AG09309 (cell line): ENCODE results near the gene CNTNAP2.

Experiments
- DNase-seq: peaks from one replicate; pipeline ENCODE4 v3.0.0-alpha.2; 2010; ENCODE audit warnings: low read depth
- H3K4me3 ChIP-seq: 2 replicates; pipeline ENCODE4 v1.5.1; 2011; ENCODE audit warnings: mild to moderate bottlenecking, low read depth, low read length, moderate library complexity; ENCODE audit not compliant: control insufficient read depth
- CTCF ChIP-seq: IDR thresholded peaks from 2 replicates; pipeline ENCODE4 v1.5.1; 2011; ENCODE audit warnings: mild to moderate bottlenecking, low read depth, low read length, inconsistent platforms; ENCODE audit not compliant: insufficient read depth, control insufficient read depth; ENCODE audit errors: missing control alignments

Gene CNTNAP2

GRCh38 chr7:147411096-147411495 is 1294.5 kb downstream of the CNTNAP2 start:
- H3K4me3 ChIP-seq = no peak overlapping the region
- no peak for DNase-seq
- TF ChIP-seq CTCF = no peak

DNA sequence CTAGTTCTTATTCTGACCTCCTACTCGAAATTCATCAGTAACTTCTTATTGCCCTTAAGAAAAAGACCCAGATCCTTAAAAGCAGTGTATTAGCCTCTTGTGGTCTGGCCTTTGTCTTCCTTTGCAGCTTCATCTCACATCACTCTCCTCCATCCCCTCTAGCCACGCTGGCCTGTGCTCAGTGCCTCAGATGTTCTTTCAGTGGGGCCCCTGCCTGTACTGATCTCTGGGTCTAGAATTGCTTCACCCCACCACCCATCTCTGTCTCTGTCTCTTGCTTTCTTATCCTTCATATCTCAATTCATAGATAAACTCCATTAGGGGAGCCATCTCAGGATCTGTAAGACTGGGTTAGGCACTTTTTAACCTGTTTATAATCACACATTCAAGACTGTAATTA is 1295.5 kb downstream of the CNTNAP2 start:
- no peak overlapping the region for H3K4me3 ChIP-seq
- no peak for DNase-seq
- no peak for TF ChIP-seq CTCF

DNA sequence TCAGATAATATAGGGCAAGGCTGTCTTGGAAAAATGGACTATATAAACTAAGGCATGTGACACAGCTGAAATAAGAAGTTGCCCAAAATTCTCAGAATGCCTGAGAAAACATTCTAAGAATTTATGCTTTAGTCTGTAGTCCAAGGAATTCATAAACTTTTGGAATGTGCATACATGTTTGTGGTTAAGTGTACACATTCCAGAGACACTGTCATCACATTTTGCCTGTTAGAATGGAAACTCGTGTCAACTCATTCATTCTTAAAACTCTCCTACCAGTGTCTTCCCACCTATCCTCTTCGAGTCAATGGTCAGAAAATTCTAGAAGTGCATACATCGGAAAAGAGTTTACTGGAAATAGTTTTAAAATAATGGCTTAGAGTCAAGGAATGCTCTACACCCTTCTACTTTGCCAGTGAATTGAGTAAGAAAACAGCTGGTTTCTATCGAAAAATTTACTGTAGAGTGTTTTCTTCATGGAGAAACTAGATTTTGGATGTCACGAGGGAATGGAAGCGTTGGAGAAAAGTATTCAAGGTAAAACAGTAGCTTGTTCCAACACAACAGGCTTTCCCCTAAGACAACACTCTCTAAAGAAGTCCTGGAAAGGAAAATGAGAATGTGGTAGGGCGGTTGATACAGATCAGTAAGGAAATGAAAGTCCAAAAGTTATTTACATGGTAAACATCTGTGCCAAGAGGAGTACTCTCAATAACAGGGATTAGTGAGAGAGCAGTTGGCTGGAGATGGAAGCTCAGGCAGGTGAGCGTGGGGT is 1296.4 kb downstream of the CNTNAP2 start:
- TF ChIP-seq CTCF = no peak
- peak; percentile 87 for DNase-seq
- H3K4me3 ChIP-seq = no peak overlapping the region

DNA sequence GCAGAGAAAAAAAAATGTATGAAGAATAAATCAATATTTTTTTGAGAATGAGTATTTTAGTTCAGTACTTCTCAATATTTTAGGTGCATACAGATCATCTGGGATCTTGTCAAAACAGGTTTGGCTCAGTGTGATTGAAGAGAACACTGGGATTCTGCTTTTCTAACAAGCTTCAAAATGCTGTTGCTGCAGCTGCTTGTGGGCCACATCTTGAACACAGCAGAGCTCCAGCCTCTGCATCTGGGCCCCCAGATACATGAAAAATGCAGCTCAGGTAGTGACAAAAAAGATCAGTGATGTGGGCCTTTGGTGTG is 1296.9 kb downstream of the CNTNAP2 start:
- no peak overlapping the region for H3K4me3 ChIP-seq
- TF ChIP-seq CTCF = no peak
- no peak for DNase-seq

DNA sequence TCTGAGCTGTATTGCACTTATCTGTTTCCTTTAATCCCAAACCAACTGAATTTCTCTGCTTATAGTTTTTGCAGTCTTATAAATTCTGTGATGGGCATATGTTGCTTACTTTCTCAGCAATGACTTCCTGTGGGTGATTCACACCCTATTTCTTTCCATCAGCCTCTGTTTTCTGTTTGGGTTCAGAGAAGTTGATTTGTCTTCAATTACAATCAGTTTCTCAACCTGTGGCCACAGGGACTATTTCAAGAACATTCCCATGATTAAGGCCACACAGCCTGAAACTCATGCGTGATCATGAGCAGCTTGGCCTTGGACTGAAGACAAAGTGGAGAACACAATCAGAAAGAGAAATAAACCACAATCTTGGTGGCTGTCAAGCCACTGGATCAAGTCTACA is 1299.4 kb downstream of the CNTNAP2 start:
- no peak for TF ChIP-seq CTCF
- H3K4me3 ChIP-seq = no peak overlapping the region
- DNase-seq = no peak

DNA sequence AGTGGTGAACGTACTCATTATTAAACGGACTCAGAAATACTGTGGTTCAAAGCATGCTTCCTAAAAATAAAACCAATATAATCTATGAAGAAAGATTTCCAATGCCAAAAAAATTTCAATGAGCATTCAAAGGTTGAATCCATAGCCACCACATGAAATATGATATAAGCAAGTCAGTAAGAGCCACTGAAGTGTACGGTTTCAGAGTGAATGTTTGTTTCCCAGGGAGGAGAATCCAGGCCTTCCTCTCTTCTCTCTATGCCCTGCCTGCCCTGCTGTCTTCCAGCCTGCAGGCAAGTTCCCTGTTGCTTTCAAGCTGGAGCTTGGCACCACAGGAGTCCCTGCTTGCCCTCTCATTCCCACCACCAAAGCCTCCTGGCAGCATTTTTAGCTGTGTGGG is 1302.4 kb downstream of the CNTNAP2 start:
- DNase-seq = no peak
- no peak overlapping the region for H3K4me3 ChIP-seq
- no peak for TF ChIP-seq CTCF
